Measurements from ENCODE around the gene MKS1. TPM values are rescaled to one million over a fixed set of nuclear protein-coding genes. Genes with fewer than 3 reads are reported as not detected.

MKS1 gene
- total and polyA plus RNA-seq, 2 experiments from 2014 or later: 14.0 to 17.4 TPM

Other genes starting within 250 kb of the MKS1 start
- gene VEZF1, start 231.0 kb downstream of the MKS1 start, total RNA-seq (2014; rRNA removed; shearing (Covaris generic)): 67.7 and 74.6 TPM in 2 replicates
- 34.8 and 36.0 TPM in 2 replicates for gene VEZF1, start 231.0 kb downstream of the MKS1 start, polyA plus RNA-seq (2016; fragmentation: Nextera tagmentation; extraction: Ambion mirVana)
- 584 and 639 TPM in 2 replicates for gene SRSF1, start 212.0 kb downstream of the MKS1 start, total RNA-seq (2014; rRNA removed; shearing (Covaris generic))
- 373 and 413 TPM in 2 replicates for gene SRSF1, start 212.0 kb downstream of the MKS1 start, polyA plus RNA-seq (2016; fragmentation: Nextera tagmentation; extraction: Ambion mirVana)
- 29.0 and 30.0 TPM in 2 replicates for gene DYNLL2, start 135.8 kb downstream of the MKS1 start, total RNA-seq (2014; rRNA removed; shearing (Covaris generic))
- gene DYNLL2, start 135.8 kb downstream of the MKS1 start, polyA plus RNA-seq (2016; fragmentation: Nextera tagmentation; extraction: Ambion mirVana): 5.1 and 5.5 TPM in 2 replicates
- gene OR4D1, start 70.9 kb downstream of the MKS1 start, total RNA-seq (2014; rRNA removed; shearing (Covaris generic)): 0.08 and 0.10 TPM in 2 replicates
- 0.37 and 0.50 TPM in 2 replicates for gene OR4D1, start 70.9 kb downstream of the MKS1 start, polyA plus RNA-seq (2016; fragmentation: Nextera tagmentation; extraction: Ambion mirVana)
- gene OR4D2, start 52.3 kb downstream of the MKS1 start, total RNA-seq (2014; rRNA removed; shearing (Covaris generic)): not detected in 2 replicates
- not detected in 2 replicates for gene OR4D2, start 52.3 kb downstream of the MKS1 start, polyA plus RNA-seq (2016; fragmentation: Nextera tagmentation; extraction: Ambion mirVana)
- gene EPX, start 26.5 kb downstream of the MKS1 start, total RNA-seq (2014; rRNA removed; shearing (Covaris generic)): 0.10 TPM in 1 of 2 replicates, not detected in the other
- gene EPX, start 26.5 kb downstream of the MKS1 start, polyA plus RNA-seq (2016; fragmentation: Nextera tagmentation; extraction: Ambion mirVana): not detected in 2 replicates
- 0.35 and 0.62 TPM in 2 replicates for gene LPO, start 19.3 kb upstream of the MKS1 start, total RNA-seq (2014; rRNA removed; shearing (Covaris generic))
- 0.13 and 0.50 TPM in 2 replicates for gene LPO, start 19.3 kb upstream of the MKS1 start, polyA plus RNA-seq (2016; fragmentation: Nextera tagmentation; extraction: Ambion mirVana)
- gene MPO, start 61.7 kb upstream of the MKS1 start, total RNA-seq (2014; rRNA removed; shearing (Covaris generic)): 0.12 TPM in 1 of 2 replicates, not detected in the other
- gene MPO, start 61.7 kb upstream of the MKS1 start, polyA plus RNA-seq (2016; fragmentation: Nextera tagmentation; extraction: Ambion mirVana): 0.08 TPM in 1 of 2 replicates, not detected in the other
- 11.8 and 12.9 TPM in 2 replicates for gene TSPOAP1, start 109.5 kb upstream of the MKS1 start, total RNA-seq (2014; rRNA removed; shearing (Covaris generic))
- 6.3 and 7.3 TPM in 2 replicates for gene TSPOAP1, start 109.5 kb upstream of the MKS1 start, polyA plus RNA-seq (2016; fragmentation: Nextera tagmentation; extraction: Ambion mirVana)
- 82.2 and 87.0 TPM in 2 replicates for gene SUPT4H1, start 132.9 kb upstream of the MKS1 start, total RNA-seq (2014; rRNA removed; shearing (Covaris generic))
- 73.9 and 83.7 TPM in 2 replicates for gene SUPT4H1, start 132.9 kb upstream of the MKS1 start, polyA plus RNA-seq (2016; fragmentation: Nextera tagmentation; extraction: Ambion mirVana)
- 0.62 and 2.2 TPM in 2 replicates for gene RNF43, start 198.3 kb upstream of the MKS1 start, total RNA-seq (2014; rRNA removed; shearing (Covaris generic))
- gene RNF43, start 198.3 kb upstream of the MKS1 start, polyA plus RNA-seq (2016; fragmentation: Nextera tagmentation; extraction: Ambion mirVana): 0.58 and 0.66 TPM in 2 replicates

All from GM23338 (cell line).